ENCODE data around the gene SFT2D1. TPM values are rescaled to one million over a fixed set of nuclear protein-coding genes. Genes with fewer than 3 reads are reported as not detected.

Gene SFT2D1
- total RNA-seq, 1 experiment from 2014 or later = 82.4 TPM

- peaks cover 38% of the 10 kb centered on the region for H3K36me3 Mint-ChIP-seq (ENCODE audit: insufficient read depth, unreplicated experiment)
- intact Hi-C loops (cut with micrococcal nuclease; ENCODE audit: unreplicated experiment) = no loop called here
- no peaks in the 10 kb centered on the region for H3K27me3 Mint-ChIP-seq (ENCODE audit: unreplicated experiment)
- H3K9me3 Mint-ChIP-seq (ENCODE audit: low read depth, unreplicated experiment) = no peaks in the 10 kb centered on the region
- H3K4me1 Mint-ChIP-seq (ENCODE audit: low read depth, unreplicated experiment) = peaks cover 11% of the 10 kb centered on the region
- BruUV-seq (replicated peaks) = no TSS peak
- H3K27ac Mint-ChIP-seq (ENCODE audit: unreplicated experiment) = no peak overlapping the region
- H3K4me3 Mint-ChIP-seq (ENCODE audit: low read depth, unreplicated experiment) = no peak overlapping the region
- no peak for DNase-seq
- no peak for TF ChIP-seq CTCF (IDR thresholded peaks at IDR 0.05; ENCODE audit: unreplicated experiment)
- CTCF ChIA-PET = no interaction called here
These were observed 18.9 kb downstream of the SFT2D1 start for GRCh38 chr6:166323395-166323794.

- Mint-ChIP-seq H3K4me3 (ENCODE audit: low read depth, unreplicated experiment) (no peak overlapping the region), H3K9me3 (ENCODE audit: low read depth, unreplicated experiment) (no peaks in the 10 kb centered on the region), H3K4me1 (ENCODE audit: low read depth, unreplicated experiment) (peaks cover 13% of the 10 kb centered on the region), H3K27ac (ENCODE audit: unreplicated experiment) (peak overlapping the region; percentile 64), H3K36me3 (ENCODE audit: insufficient read depth, unreplicated experiment) (peaks cover 35% of the 10 kb centered on the region), H3K27me3 (ENCODE audit: unreplicated experiment) (no peaks in the 10 kb centered on the region)
- no peak for TF ChIP-seq CTCF (IDR thresholded peaks at IDR 0.05; ENCODE audit: unreplicated experiment)
- no TSS peak for BruUV-seq (replicated peaks)
- intact Hi-C loops (cut with micrococcal nuclease; ENCODE audit: unreplicated experiment) = no loop called here
- CTCF ChIA-PET = interaction anchor here (0.6 kb wide), 1 partner anchor 25 kb away, joined by 5 read pairs; no protein-coding TSS in a partner anchor
- no peak for DNase-seq
These were observed 23.4 kb downstream of the SFT2D1 start for GRCh38 chr6:166318649-166319600.

GRCh38 chr6:166318227-166318626 lies 24.1 kb downstream of the SFT2D1 start:
- intact Hi-C loops (cut with micrococcal nuclease; ENCODE audit: unreplicated experiment) = no loop called here
- no peak for TF ChIP-seq CTCF (IDR thresholded peaks at IDR 0.05; ENCODE audit: unreplicated experiment)
- DNase-seq = no peak
- Mint-ChIP-seq H3K4me3 (ENCODE audit: low read depth, unreplicated experiment) (no peak overlapping the region), H3K4me1 (ENCODE audit: low read depth, unreplicated experiment) (peaks cover 13% of the 10 kb centered on the region), H3K27me3 (ENCODE audit: unreplicated experiment) (no peaks in the 10 kb centered on the region), H3K27ac (ENCODE audit: unreplicated experiment) (no peak overlapping the region), H3K9me3 (ENCODE audit: low read depth, unreplicated experiment) (no peaks in the 10 kb centered on the region), H3K36me3 (ENCODE audit: insufficient read depth, unreplicated experiment) (peaks cover 29% of the 10 kb centered on the region)
- no TSS peak for BruUV-seq (replicated peaks)
- CTCF ChIA-PET = interaction anchor here (0.6 kb wide), 1 partner anchor 24 kb away, joined by 5 read pairs; no protein-coding TSS in a partner anchor

DNA sequence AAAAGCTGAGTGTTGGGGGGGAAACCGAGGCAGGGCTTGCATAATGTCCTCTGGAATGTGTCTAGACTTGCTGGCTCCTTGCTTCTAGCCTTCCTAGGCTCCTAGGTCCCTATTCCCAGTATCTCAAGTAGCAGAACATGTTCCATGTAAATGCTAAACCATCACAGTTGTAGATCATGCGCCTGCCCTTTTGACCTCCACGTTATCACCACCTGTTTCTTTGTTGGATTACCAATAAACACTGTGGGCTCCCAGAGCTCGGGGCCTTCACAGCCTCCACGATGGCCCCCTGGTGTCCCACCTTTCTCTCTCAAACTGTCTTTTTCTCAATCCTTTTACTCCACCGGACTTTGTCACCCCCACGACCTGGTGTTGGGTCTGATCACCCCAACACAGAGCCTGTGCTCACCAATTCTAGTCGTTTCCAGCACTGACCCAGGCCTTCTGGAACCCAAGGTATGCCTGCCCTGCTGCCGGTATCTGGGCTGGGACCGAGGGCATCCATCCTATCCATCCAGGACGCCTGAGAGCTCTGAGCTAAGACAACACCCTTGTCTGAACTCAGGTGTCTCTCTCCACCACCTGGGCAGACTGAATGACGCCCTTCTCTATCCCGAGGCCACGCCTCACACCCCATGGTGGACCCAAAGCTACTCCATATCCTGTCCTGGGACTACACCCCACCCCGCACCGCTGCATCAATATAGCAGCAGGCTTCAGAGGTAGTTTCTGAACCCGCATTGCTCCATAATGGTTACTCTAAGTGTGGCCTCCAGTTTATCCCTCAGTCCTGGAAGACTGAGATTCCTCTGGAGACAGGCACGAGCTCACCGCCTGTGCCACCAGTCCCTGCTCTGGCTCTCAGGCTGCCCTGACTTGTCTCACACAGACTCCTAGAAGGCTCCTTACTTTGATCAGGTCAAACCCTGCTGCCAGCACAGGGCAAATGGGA lies 24.8 kb downstream of the SFT2D1 start:
- CTCF ChIA-PET = interaction anchor here (0.6 kb wide), 1 partner anchor 24 kb away, joined by 5 read pairs; no protein-coding TSS in a partner anchor
- Mint-ChIP-seq H3K27ac (ENCODE audit: unreplicated experiment) (no peak overlapping the region), H3K36me3 (ENCODE audit: insufficient read depth, unreplicated experiment) (peaks cover 25% of the 10 kb centered on the region), H3K4me3 (ENCODE audit: low read depth, unreplicated experiment) (no peak overlapping the region), H3K9me3 (ENCODE audit: low read depth, unreplicated experiment) (no peaks in the 10 kb centered on the region), H3K27me3 (ENCODE audit: unreplicated experiment) (no peaks in the 10 kb centered on the region), H3K4me1 (ENCODE audit: low read depth, unreplicated experiment) (peaks cover 13% of the 10 kb centered on the region)
- TF ChIP-seq CTCF (IDR thresholded peaks at IDR 0.05; ENCODE audit: unreplicated experiment) = no peak
- BruUV-seq (replicated peaks) = no TSS peak
- no peak for DNase-seq
- intact Hi-C loops (cut with micrococcal nuclease; ENCODE audit: unreplicated experiment) = no loop called here

Data from Calu3 (cell line).